CD8-positive, alpha-beta memory T cell (primary cell): ENCODE data around the gene LRRC56. TPM values are rescaled to one million over a fixed set of nuclear protein-coding genes. Genes with fewer than 3 reads are reported as not detected.

Experiments used
- CTCF ChIA-PET: fragments of 350-600 bp; sonication (Branson Sonifier 250); formaldehyde crosslinking; loops from one replicate; lab custom pipeline; 2021; ENCODE audit warnings: antibody characterized with exemption; lab: Charles Lee
- POLR2A ChIA-PET: fragments of 350-600 bp; sonication (Branson Sonifier 250); formaldehyde crosslinking; loops from one replicate; lab custom pipeline; 2021; ENCODE audit warnings: antibody characterized with exemption; lab: Charles Lee
- DNase-seq, 5 donors: peaks; one replicate each; pipeline versions ENCODE4 v3.0.0 to v3.0.0-alpha.2; 2020 to 2022; ENCODE audit warnings: mixed read lengths in 1 of 5
- H3K27ac ChIP-seq: one replicate; pipeline ENCODE4 v1.7.0; 2013; ENCODE audit warnings: low read depth, mild to moderate bottlenecking, low read length, moderate library complexity
- H3K27me3 ChIP-seq: 2 replicates; pipeline ENCODE4 v1.7.0; 2013; ENCODE audit warnings: low read length, mild to moderate bottlenecking; ENCODE audit not compliant: insufficient read depth, poor library complexity, severe bottlenecking
- H3K36me3 ChIP-seq: 2 replicates; pipeline ENCODE4 v1.7.0; 2013; ENCODE audit warnings: mild to moderate bottlenecking, low read length, moderate library complexity; ENCODE audit not compliant: insufficient read depth
- H3K4me1 ChIP-seq: 2 replicates; pipeline ENCODE4 v1.7.0; 2013; ENCODE audit warnings: mild to moderate bottlenecking, low read length, moderate library complexity; ENCODE audit not compliant: insufficient read depth
- H3K4me3 ChIP-seq: 2 replicates; pipeline ENCODE4 v1.7.0; 2013; ENCODE audit warnings: mild to moderate bottlenecking, low read length
- H3K9me3 ChIP-seq: 2 replicates; pipeline ENCODE4 v1.7.0; 2013; ENCODE audit warnings: mild to moderate bottlenecking, low read length
- H3K27ac Mint-ChIP-seq, 8 donors: one replicate each; pipeline ENCODE4 v1.8.0; 2020 to 2021; ENCODE audit warnings: mixed read lengths in 8 of 8, mild to moderate bottlenecking in 6 of 8, inconsistent platforms in 3 of 8, moderate library complexity in 3 of 8
- H3K27me3 Mint-ChIP-seq, 2 donors: one replicate each; pipeline ENCODE4 v1.8.0; 2020 to 2021; ENCODE audit warnings: mixed read lengths in 2 of 2, mild to moderate bottlenecking in 1 of 2, moderate library complexity in 1 of 2
- H3K36me3 Mint-ChIP-seq, 3 donors: one replicate each; pipeline ENCODE4 v1.8.0; 2020 to 2021; ENCODE audit warnings: mixed read lengths in 3 of 3, inconsistent platforms in 1 of 3, mild to moderate bottlenecking in 1 of 3
- H3K4me1 Mint-ChIP-seq, 3 donors: one replicate each; pipeline ENCODE4 v1.8.0; 2020 to 2021; ENCODE audit warnings: mixed read lengths in 3 of 3, inconsistent platforms in 1 of 3, mild to moderate bottlenecking in 1 of 3
- H3K4me3 Mint-ChIP-seq, 7 donors: one replicate each; pipeline ENCODE4 v1.8.0; 2020 to 2021; ENCODE audit warnings: mixed read lengths in 7 of 7, mild to moderate bottlenecking in 6 of 7, moderate library complexity in 4 of 7, inconsistent platforms in 2 of 7
- H3K9me3 Mint-ChIP-seq, 5 donors: one replicate each; pipeline ENCODE4 v1.8.0; 2020 to 2022; ENCODE audit warnings: mixed read lengths in 5 of 5, mild to moderate bottlenecking in 3 of 5, moderate library complexity in 2 of 5, inconsistent platforms in 1 of 5
- polyA plus RNA-seq: library from polyadenylated mRNA; unstranded; fragments of 300-500 nt; fragmentation: Illumina TruSeq; gene quantifications from one replicate; pipeline ENCODE4 v1.2.3, GENCODE V29; 2021
- total RNA-seq, 2 experiments: library from RNA; stranded (reverse); gene quantifications; one replicate each; pipeline ENCODE4 v1.2.3, GENCODE V29; 2021

Gene LRRC56
- total and polyA plus RNA-seq, 3 experiments from 2014 or later: 0.81 to 2.1 (median 1.8) TPM

- no peaks in the 10 kb centered on the region for H3K9me3 ChIP-seq
- DNase-seq: no peak
- H3K36me3 Mint-ChIP-seq: peaks cover 0 to 42% (median 0%) of the 10 kb centered on the region in 3 donors
- H3K9me3 Mint-ChIP-seq: no peaks in the 10 kb centered on the region
- H3K27ac ChIP-seq: peak overlapping the region; percentile 100
- peaks cover 28% of the 10 kb centered on the region for H3K36me3 ChIP-seq
- no peak overlapping the region for H3K4me3 ChIP-seq
- H3K27ac Mint-ChIP-seq: peak overlapping the region in 5 of 8 donors; percentile 57 to 100 (median 94)
- H3K4me1 ChIP-seq: peaks cover 31% of the 10 kb centered on the region
- peaks cover 0 to 4% of the 10 kb centered on the region in 2 donors for H3K27me3 Mint-ChIP-seq
- POLR2A ChIA-PET: interaction anchor here (0.7 kb wide), 1 partner anchor 236 kb away, joined by 3 read pairs; no protein-coding TSS in a partner anchor
- CTCF ChIA-PET: interaction anchor here (1.0 to 6.4 kb wide), 3 partner anchors 11 to 199 kb away, joined by 3 to 42 read pairs (median 6); no protein-coding TSS in a partner anchor
- H3K4me3 Mint-ChIP-seq: peak overlapping the region in 6 of 7 donors; percentile 5 to 89 (median 55)
- H3K4me1 Mint-ChIP-seq: peaks cover 11 to 38% (median 19%) of the 10 kb centered on the region in 3 donors
- H3K27me3 ChIP-seq: no peaks in the 10 kb centered on the region
Observed at GRCh38 chr11:504053-504993, 33.0 kb upstream of the LRRC56 start.

GRCh38 chr11:504994-505344 is 32.4 kb upstream of the LRRC56 start:
- POLR2A ChIA-PET: interaction anchor here (0.7 kb wide), 1 partner anchor 237 kb away, joined by 3 read pairs; no protein-coding TSS in a partner anchor
- peaks cover 11 to 38% (median 21%) of the 10 kb centered on the region in 3 donors for H3K4me1 Mint-ChIP-seq
- Histone ChIP-seq H3K27me3 (no peaks in the 10 kb centered on the region), H3K9me3 (no peaks in the 10 kb centered on the region), H3K27ac (peak overlapping the region; percentile 100), H3K36me3 (peaks cover 21% of the 10 kb centered on the region), H3K4me1 (peaks cover 31% of the 10 kb centered on the region), H3K4me3 (no peak overlapping the region)
- H3K27ac Mint-ChIP-seq: peak overlapping the region in 7 of 8 donors; percentile 41 to 100 (median 63)
- CTCF ChIA-PET: interaction anchor here (1.0 to 6.4 kb wide), 3 partner anchors 11 to 200 kb away, joined by 3 to 42 read pairs (median 6); no protein-coding TSS in a partner anchor
- H3K4me3 Mint-ChIP-seq: peak overlapping the region; percentile 33 to 89 (median 54)
- DNase-seq: no peak
- H3K9me3 Mint-ChIP-seq: no peaks in the 10 kb centered on the region
- H3K36me3 Mint-ChIP-seq: peaks cover 0 to 40% (median 3%) of the 10 kb centered on the region in 3 donors
- H3K27me3 Mint-ChIP-seq: peaks cover 0 to 4% of the 10 kb centered on the region in 2 donors

DNA sequence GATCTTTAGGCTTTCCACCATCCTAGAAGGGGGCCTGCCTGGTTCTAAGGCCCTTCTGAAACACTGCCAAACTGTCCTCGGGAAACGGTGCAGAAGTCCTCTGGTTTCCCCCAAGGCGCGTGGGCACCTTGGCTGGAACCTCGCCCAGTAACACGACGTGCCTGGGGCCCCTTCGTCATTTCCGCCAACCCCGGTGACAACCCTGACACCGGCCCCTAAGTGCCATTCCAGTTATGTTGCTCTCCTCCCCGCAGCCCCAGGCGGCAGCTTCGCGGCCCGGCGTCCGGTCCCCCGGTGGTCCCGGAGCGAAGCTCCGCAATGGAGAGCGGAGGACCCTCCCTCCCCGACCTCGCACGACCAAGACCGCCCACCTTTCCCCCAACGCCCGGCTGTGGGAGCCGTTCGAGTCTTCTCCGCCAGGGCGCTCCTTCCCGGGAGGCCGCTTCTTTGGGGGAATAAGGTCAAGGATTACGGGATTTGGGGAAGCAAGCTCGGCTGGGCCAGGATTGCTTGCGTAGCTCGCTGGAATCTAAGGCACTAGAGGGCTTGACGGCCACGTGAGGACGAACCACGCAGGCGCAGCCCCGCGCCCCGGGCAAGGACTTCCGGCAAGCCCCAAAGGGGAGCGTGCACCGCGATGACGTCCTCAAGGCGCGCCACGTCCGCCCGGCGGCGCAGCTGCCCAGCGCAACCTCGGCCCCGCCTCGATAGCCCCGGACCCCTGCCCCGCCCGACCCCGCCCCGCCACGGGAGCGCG is 30.9 kb upstream of the LRRC56 start:
- Mint-ChIP-seq H3K27me3 (peaks cover 0 to 4% of the 10 kb centered on the region in 2 donors), H3K27ac (peak overlapping the region; percentile 97 to 100 (median 100)), H3K9me3 (no peaks in the 10 kb centered on the region), H3K4me1 (peaks cover 11 to 38% (median 21%) of the 10 kb centered on the region in 3 donors), H3K36me3 (peaks cover 0 to 33% (median 3%) of the 10 kb centered on the region in 3 donors), H3K4me3 (peak overlapping the region; percentile 89 to 100 (median 98))
- DNase-seq: peak; percentile 96 to 98 (median 96)
- H3K36me3 ChIP-seq: peaks cover 10% of the 10 kb centered on the region
- H3K4me1 ChIP-seq: peaks cover 31% of the 10 kb centered on the region
- peak overlapping the region; percentile 100 for H3K27ac ChIP-seq
- H3K4me3 ChIP-seq: peak overlapping the region; percentile 95
- no peaks in the 10 kb centered on the region for H3K9me3 ChIP-seq
- H3K27me3 ChIP-seq: no peaks in the 10 kb centered on the region
- CTCF ChIA-PET: interaction anchor here (1.1 to 6.4 kb wide), 6 partner anchors 12 to 58 kb away, joined by 3 to 42 read pairs (median 6); partner anchors contain the start of gene PTDSS2
- POLR2A ChIA-PET: interaction anchor here (0.8 to 2.7 kb wide), 13 partner anchors 12 to 313 kb away, joined by 3 to 18 read pairs (median 6); partner anchors contain the start of genes BET1L, HRAS, LRRC56 and PNPLA2

DNA sequence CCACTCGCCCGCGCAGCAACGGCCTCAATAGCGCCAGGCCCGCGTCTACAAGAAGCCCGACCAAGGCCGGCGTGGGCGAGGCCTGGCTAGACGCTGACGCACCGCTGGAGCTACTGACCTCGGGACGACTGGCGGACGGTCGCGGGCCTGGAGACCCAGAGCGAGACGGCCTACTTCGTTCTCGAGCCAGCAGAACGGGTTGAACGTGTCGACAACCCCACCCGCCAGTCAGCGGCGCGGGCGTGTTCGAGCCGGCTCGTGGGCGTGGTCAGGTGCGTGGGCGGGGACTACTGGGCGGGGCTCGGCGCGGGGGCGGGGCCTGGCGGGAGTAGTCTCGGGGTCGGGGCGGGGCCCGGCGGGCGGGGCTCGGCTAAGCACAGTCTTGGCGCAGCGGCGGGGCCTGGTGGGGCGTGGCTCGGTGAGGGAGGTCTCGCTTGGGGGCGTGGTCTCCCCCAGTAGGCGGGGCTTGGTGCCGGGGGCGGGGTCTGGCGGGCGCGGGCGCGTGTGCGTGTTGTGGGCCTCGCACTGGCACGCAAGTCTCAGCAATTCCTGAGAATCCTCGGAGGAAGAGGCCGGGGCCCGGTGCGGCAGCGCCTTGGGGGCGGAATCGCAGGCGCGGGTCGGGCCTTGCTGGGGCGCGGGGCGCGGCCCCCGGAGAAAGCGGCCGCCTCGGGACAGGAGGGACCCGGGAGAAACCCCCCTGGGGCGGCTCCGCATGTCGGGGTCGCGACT is 30.2 kb upstream of the LRRC56 start, which contains the start of gene RNH1:
TSS of gene RNH1 (minus strand) at position 248 of the 732 bp plus-strand sequence. CDS start 5,080 bp downstream, outside the sequence.
- ChIA-PET POLR2A (interaction anchor here (0.8 to 2.7 kb wide), 12 partner anchors 29 to 312 kb away, joined by 3 to 18 read pairs (median 6); partner anchors contain the start of genes BET1L, HRAS, LRRC56 and PNPLA2), CTCF (interaction anchor here (1.1 to 6.4 kb wide), 5 partner anchors 11 to 59 kb away, joined by 3 to 42 read pairs (median 5); partner anchors contain the start of gene PTDSS2)
- Histone ChIP-seq H3K4me3 (peak within 1 kb of the TSS; percentile 95), H3K9me3 (no peaks in the 10 kb centered on the region), H3K27me3 (no peaks in the 10 kb centered on the region), H3K27ac (peak within 1 kb of the TSS; percentile 100), H3K4me1 (peaks cover 31% of the 10 kb centered on the region), H3K36me3 (peaks cover 5% of the 10 kb centered on the region)
- peaks cover 0 to 29% (median 3%) of the 10 kb centered on the region in 3 donors for H3K36me3 Mint-ChIP-seq
- peak; percentile 96 to 100 (median 98) for DNase-seq
- peaks cover 0 to 3% of the 10 kb centered on the region in 2 donors for H3K27me3 Mint-ChIP-seq
- H3K27ac Mint-ChIP-seq: peak within 1 kb of the TSS; percentile 97 to 100 (median 100)
- H3K4me3 Mint-ChIP-seq: peak within 1 kb of the TSS; percentile 89 to 100 (median 98)
- peaks cover 11 to 38% (median 21%) of the 10 kb centered on the region in 3 donors for H3K4me1 Mint-ChIP-seq
- H3K9me3 Mint-ChIP-seq: no peaks in the 10 kb centered on the region

DNA sequence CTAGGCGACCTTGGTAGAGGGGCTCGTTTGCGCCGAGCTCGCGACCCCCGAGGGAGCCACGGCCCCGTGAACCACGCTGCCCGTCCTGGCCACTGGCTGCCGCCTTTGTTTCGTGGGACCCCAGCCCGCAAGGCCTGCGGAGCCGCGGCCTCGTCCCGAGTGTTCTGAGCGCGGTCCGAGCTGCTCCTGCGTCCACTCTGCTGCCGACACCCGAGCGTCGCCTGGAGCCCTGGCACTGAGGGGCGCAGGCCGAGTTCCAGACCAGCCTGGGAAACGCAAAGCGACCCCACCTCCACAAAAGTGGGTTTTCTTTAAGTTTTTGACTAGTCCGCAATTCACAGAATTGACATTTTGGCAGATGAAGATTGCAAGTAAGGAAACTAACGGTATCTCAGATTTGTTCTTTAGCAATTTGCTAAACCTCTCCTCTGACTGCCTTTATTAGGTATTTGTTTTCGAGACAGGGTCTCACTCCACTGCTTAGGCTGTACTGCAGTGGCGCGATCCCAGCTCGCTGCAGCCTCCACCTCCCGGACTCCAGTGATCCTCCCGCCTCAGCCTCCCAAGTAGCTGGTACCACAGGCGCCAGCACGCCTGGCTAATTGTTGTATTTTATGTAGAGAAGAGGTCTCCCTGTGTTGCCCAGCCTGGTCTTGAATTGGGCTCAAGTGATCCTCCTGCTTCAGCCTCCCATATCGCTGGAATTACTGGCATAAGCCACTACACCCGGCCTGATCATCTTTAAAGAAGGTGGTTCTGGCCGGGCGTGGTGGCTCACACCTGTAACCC is 29.4 kb upstream of the LRRC56 start:
- Histone ChIP-seq H3K27ac (peak overlapping the region; percentile 59), H3K4me3 (peak overlapping the region; percentile 34), H3K36me3 (peaks cover 5% of the 10 kb centered on the region), H3K4me1 (peaks cover 31% of the 10 kb centered on the region), H3K9me3 (no peaks in the 10 kb centered on the region), H3K27me3 (no peaks in the 10 kb centered on the region)
- Mint-ChIP-seq H3K9me3 (no peaks in the 10 kb centered on the region), H3K36me3 (peaks cover 0 to 34% (median 4%) of the 10 kb centered on the region in 3 donors), H3K4me1 (peaks cover 11 to 36% (median 23%) of the 10 kb centered on the region in 3 donors), H3K27me3 (peaks cover 0 to 3% of the 10 kb centered on the region in 2 donors), H3K27ac (peak overlapping the region in 7 of 8 donors; percentile 50 to 97 (median 74)), H3K4me3 (peak overlapping the region; percentile 58 to 100 (median 83))
- ChIA-PET CTCF (interaction anchor here (6.4 kb wide), 1 partner anchor 10 kb away, joined by 42 read pairs; no protein-coding TSS in a partner anchor), POLR2A (interaction anchor here (2.3 to 2.7 kb wide), 2 partner anchors 28 to 301 kb away, joined by 16 to 18 read pairs; partner anchors contain the start of genes BET1L, HRAS, LRRC56 and RIC8A)
- no peak for DNase-seq

DNA sequence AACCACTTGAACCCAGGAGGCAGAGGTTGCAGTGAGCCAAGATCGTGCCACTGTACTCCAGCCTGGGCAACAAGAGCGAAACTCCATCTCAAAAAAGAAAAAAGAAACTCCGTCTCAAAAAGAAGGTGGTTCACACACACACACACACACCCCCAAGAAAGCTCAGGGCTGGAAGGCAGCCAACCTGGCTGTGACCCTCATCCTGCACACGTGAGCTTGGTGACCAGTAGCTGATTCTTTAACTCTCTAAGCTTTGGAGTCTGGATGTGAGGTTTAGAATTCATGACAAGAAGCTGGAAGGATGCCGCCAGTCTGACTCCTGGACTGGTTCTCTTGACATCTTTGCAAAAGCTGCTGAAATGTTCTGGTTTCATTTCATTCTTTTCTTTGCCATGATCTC is 28.4 kb upstream of the LRRC56 start:
- H3K9me3 ChIP-seq: no peaks in the 10 kb centered on the region
- no peak overlapping the region for H3K27ac ChIP-seq
- H3K36me3 Mint-ChIP-seq: peaks cover 0 to 38% (median 4%) of the 10 kb centered on the region in 3 donors
- peak overlapping the region in 6 of 7 donors; percentile 12 to 85 (median 19) for H3K4me3 Mint-ChIP-seq
- ChIA-PET POLR2A (interaction anchor here (0.6 kb wide), 1 partner anchor 443 kb away, joined by 3 read pairs; no protein-coding TSS in a partner anchor), CTCF (interaction anchor here (6.4 kb wide), 1 partner anchor 9 kb away, joined by 42 read pairs; no protein-coding TSS in a partner anchor)
- peaks cover 11 to 27% (median 21%) of the 10 kb centered on the region in 3 donors for H3K4me1 Mint-ChIP-seq
- no peaks in the 10 kb centered on the region for H3K27me3 ChIP-seq
- H3K36me3 ChIP-seq: peaks cover 5% of the 10 kb centered on the region
- H3K27ac Mint-ChIP-seq: peak overlapping the region in 1 of 8 donors; percentile 73
- H3K4me1 ChIP-seq: peaks cover 28% of the 10 kb centered on the region
- H3K27me3 Mint-ChIP-seq: peaks cover 0 to 3% of the 10 kb centered on the region in 2 donors
- H3K4me3 ChIP-seq: no peak overlapping the region
- no peaks in the 10 kb centered on the region for H3K9me3 Mint-ChIP-seq
- DNase-seq: no peak
